ENCODE results near the gene SYT12. TPM values are rescaled to one million over a fixed set of nuclear protein-coding genes. Genes with fewer than 3 reads are reported as not detected.

SYT12 gene
- polyA plus RNA-seq, 1 of the 3 experiments (the other 2 are of a cell fraction), result 0.61 TPM

GRCh38 chr11:67053896-67054329, 31.0 kb downstream of the SYT12 start:
- peak; percentile 92 for DNase-seq
- no peaks in the 10 kb centered on the region for H4K20me1 ChIP-seq (ENCODE audit: insufficient read depth)
- H3K79me2 ChIP-seq (ENCODE audit: insufficient read depth), result no peaks in the 10 kb centered on the region
- ChIA-PET POLR2A (no interaction called here), CTCF (interaction anchor here (0.6 to 4.2 kb wide), 31 partner anchors 8 to 329 kb away, joined by 3 to 25 read pairs (median 4); no protein-coding TSS in a partner anchor)
- H2AFZ ChIP-seq (ENCODE audit: low read depth), result peak overlapping the region; percentile 71; the same call in 1 of the 2 replicates
- H3F3A ChIP-seq (replicated peaks; ENCODE audit: insufficient read depth), result peaks cover 7% of the 10 kb centered on the region
- WGBS (ENCODE audit: low lambda C conversion rate), result 39% methylated on average over 7 of the region's 7 CpGs
- no peak overlapping the region for H3K9ac ChIP-seq
- TF ChIP-seq NRF1 (IDR thresholded peaks at IDR 0.05; ENCODE audit: low read depth, low read length), result no peak
- no peak; the same call in 1 of the 2 replicates for TF ChIP-seq FOSL2 (IDR thresholded peaks at IDR 0.05; ENCODE audit: borderline replicate concordance, low read depth)
- TF ChIP-seq, protein P1, sequence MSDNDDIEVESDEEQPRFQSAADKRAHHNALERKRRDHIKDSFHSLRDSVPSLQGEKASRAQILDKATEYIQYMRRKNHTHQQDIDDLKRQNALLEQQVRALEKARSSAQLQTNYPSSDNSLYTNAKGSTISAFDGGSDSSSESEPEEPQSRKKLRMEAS (IDR thresholded peaks at IDR 0.05; ENCODE audit: low read depth), result no peak
- TF ChIP-seq CTCF (IDR thresholded peaks at IDR 0.05), result peak; percentile 79
- TF ChIP-seq FOXM1 (IDR thresholded peaks at IDR 0.05; ENCODE audit: low read depth), result no peak
- peak; percentile 61 for TF ChIP-seq SMC3 (IDR thresholded peaks at IDR 0.05; ENCODE audit: low read depth, low read length)
- TF ChIP-seq RFX5 (IDR thresholded peaks at IDR 0.05; ENCODE audit: low read length), result no peak
- no peak for TF ChIP-seq TEAD4 (IDR thresholded peaks at IDR 0.05; ENCODE audit: borderline replicate concordance, insufficient read depth)
- TF ChIP-seq ELF1 (IDR thresholded peaks at IDR 0.05), result no peak
- TF ChIP-seq FOXJ3 (CRISPR knock-in tag; IDR thresholded peaks at IDR 0.05), result no peak
- TF ChIP-seq GABPA (IDR thresholded peaks at IDR 0.05; ENCODE audit: low read depth), result no peak
- no peak for TF ChIP-seq PBX3 (IDR thresholded peaks at IDR 0.05)
- no peak for TF ChIP-seq CHD2 (IDR thresholded peaks at IDR 0.05; ENCODE audit: low read length, partially characterized antibody)
- TF ChIP-seq EZH2phosphoT487 (IDR thresholded peaks at IDR 0.05; ENCODE audit: borderline replicate concordance, low read depth), result no peak
- peak; percentile 75 for TF ChIP-seq RAD21 (IDR thresholded peaks at IDR 0.05; ENCODE audit: low read length)
- no peak for TF ChIP-seq SIN3A (IDR thresholded peaks at IDR 0.05; ENCODE audit: borderline replicate concordance, low read depth, low read length)
- TF ChIP-seq RXRA (IDR thresholded peaks at IDR 0.05; ENCODE audit: borderline replicate concordance, low read depth), result no peak
- TF ChIP-seq, protein P2, sequence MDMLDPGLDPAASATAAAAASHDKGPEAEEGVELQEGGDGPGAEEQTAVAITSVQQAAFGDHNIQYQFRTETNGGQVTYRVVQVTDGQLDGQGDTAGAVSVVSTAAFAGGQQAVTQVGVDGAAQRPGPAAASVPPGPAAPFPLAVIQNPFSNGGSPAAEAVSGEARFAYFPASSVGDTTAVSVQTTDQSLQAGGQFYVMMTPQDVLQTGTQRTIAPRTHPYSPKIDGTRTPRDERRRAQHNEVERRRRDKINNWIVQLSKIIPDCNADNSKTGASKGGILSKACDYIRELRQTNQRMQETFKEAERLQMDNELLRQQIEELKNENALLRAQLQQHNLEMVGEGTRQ (IDR thresholded peaks at IDR 0.05; ENCODE audit: borderline replicate concordance, low read depth, low read length), result no peak
- H3K4me2 ChIP-seq, result peak overlapping the region; percentile 35; the same call in 1 of the 2 replicates
- H3K9me3 ChIP-seq, result no peaks in the 10 kb centered on the region
- H3K27ac ChIP-seq (ENCODE audit: low read depth in 2 of 2, low read length in 1 of 2), result peak overlapping the region in 1 of 2 experiments; percentile 59; a peak in 2 of 4 replicates
- peaks cover 9 to 12% of the 10 kb centered on the region in 2 experiments; a peak in 2 of 4 replicates for H3K4me1 ChIP-seq (ENCODE audit: control insufficient read depth in 1 of 2, insufficient read depth in 2 of 2, low read depth in 1 of 2, low read length in 1 of 2)
- no peaks in the 10 kb centered on the region for H3K9me2 ChIP-seq
- H3K4me3 ChIP-seq (ENCODE audit: low read depth in 2 of 2, low read length in 1 of 2), result no peak overlapping the region; a peak in 1 of 4 replicates
- no peaks in the 10 kb centered on the region for H3K36me3 ChIP-seq (replicated peaks in 1 of 2; ENCODE audit: control insufficient read depth in 1 of 2, insufficient read depth in 2 of 2, low read length in 1 of 2)
- no peaks in the 10 kb centered on the region for H3K27me3 ChIP-seq (ENCODE audit: insufficient read depth)
